HG03280 (cell line): ENCODE data around the gene FZD1.

Source experiments
- ATAC-seq: cut with Tn5 transposase; IDR thresholded peaks from one replicate; pipeline ENCODE4 v1.9.1; 2021; ENCODE audit warnings: mild to moderate bottlenecking, moderate library complexity; ENCODE audit not compliant: unreplicated experiment

FZD1 gene

GRCh38 chr7:91264924-91265681, 870 bp downstream of the FZD1 start:
- ATAC-seq, result peak; percentile 30

GRCh38 chr7:91265693-91266066, 1.4 kb downstream of the FZD1 start:
- ATAC-seq, result no peak

GRCh38 chr7:91266067-91266688, 1.9 kb downstream of the FZD1 start:
- no peak for ATAC-seq

GRCh38 chr7:91266689-91267090, 2.5 kb downstream of the FZD1 start:
- ATAC-seq, result no peak

- ATAC-seq, result no peak
Observed at GRCh38 chr7:91267171-91267955, 3.1 kb downstream of the FZD1 start.

GRCh38 chr7:91270372-91270771, 6.1 kb downstream of the FZD1 start:
- ATAC-seq, result no peak

- ATAC-seq, result peak; percentile 61
Observed at GRCh38 chr7:91276909-91277308, 12.7 kb downstream of the FZD1 start.

- ATAC-seq, result no peak
Observed at GRCh38 chr7:91280185-91280584, 16.0 kb downstream of the FZD1 start.

- ATAC-seq, result no peak
Observed at GRCh38 chr7:91280604-91281003, 16.4 kb downstream of the FZD1 start.

- no peak for ATAC-seq
Observed at GRCh38 chr7:91285696-91286355, 21.6 kb downstream of the FZD1 start.

GRCh38 chr7:91286432-91286831, 22.2 kb downstream of the FZD1 start:
- no peak for ATAC-seq

GRCh38 chr7:91287371-91288084, 23.3 kb downstream of the FZD1 start:
- ATAC-seq, result no peak

GRCh38 chr7:91288208-91288824, 24.1 kb downstream of the FZD1 start:
- no peak for ATAC-seq

GRCh38 chr7:91289633-91290254, 25.5 kb downstream of the FZD1 start:
- no peak for ATAC-seq

GRCh38 chr7:91291302-91291701, 27.1 kb downstream of the FZD1 start:
- ATAC-seq, result no peak

- ATAC-seq, result no peak
Observed at GRCh38 chr7:91291902-91292301, 27.7 kb downstream of the FZD1 start.

- ATAC-seq, result no peak
Observed at GRCh38 chr7:91292506-91292905, 28.3 kb downstream of the FZD1 start.

GRCh38 chr7:91293136-91293535, 28.9 kb downstream of the FZD1 start:
- no peak for ATAC-seq

GRCh38 chr7:91293840-91294239, 29.6 kb downstream of the FZD1 start:
- ATAC-seq, result no peak
